Keratinocyte (primary cell): ENCODE measurements around the gene TBC1D5. TPM values are rescaled to one million over a fixed set of nuclear protein-coding genes. Genes with fewer than 3 reads are reported as not detected.

Experiments used
- DNase-seq: peaks from one replicate; pipeline ENCODE4 v3.0.0-alpha.2; 2011; ENCODE audit warnings: low read depth, missing footprints, low spot score
- FAIRE-seq: peaks from 2 replicates; lab custom pipeline; 2011; peaks lifted over from hg19 to GRCh38; lab: Jason Lieb, UNC
- H2AFZ ChIP-seq: 2 replicates; pipeline ENCODE4 v1.6.0; 2012; ENCODE audit warnings: low read length, control low read depth, inconsistent platforms; ENCODE audit not compliant: control insufficient read depth
- H3K27ac ChIP-seq: 2 replicates; pipeline ENCODE4 v1.5.1; 2011; ENCODE audit warnings: low read length; ENCODE audit not compliant: control insufficient read depth, insufficient read depth
- H3K27me3 ChIP-seq: 3 replicates; pipeline ENCODE4 v1.6.0; 2011; ENCODE audit warnings: low read length; ENCODE audit not compliant: control insufficient read depth, insufficient read depth; ENCODE audit errors: extremely low read depth
- H3K36me3 ChIP-seq, 2 experiments: 2 replicates in 1 of 2; 3 replicates in 1 of 2; pipeline ENCODE4 v1.5.1; 2011; ENCODE audit warnings: low read length in 2 of 2, mild to moderate bottlenecking in 1 of 2; ENCODE audit not compliant: control insufficient read depth in 2 of 2, insufficient read depth in 2 of 2; ENCODE audit errors: extremely low read depth in 1 of 2
- H3K4me1 ChIP-seq: 3 replicates; pipeline ENCODE4 v1.5.1; 2011; ENCODE audit warnings: low read length; ENCODE audit not compliant: control insufficient read depth, insufficient read depth; ENCODE audit errors: extremely low read depth
- H3K4me2 ChIP-seq: 3 replicates; pipeline ENCODE4 v1.6.0; 2011; ENCODE audit warnings: low read depth, low read length; ENCODE audit not compliant: control insufficient read depth, insufficient read depth; ENCODE audit errors: extremely low read depth
- H3K4me3 ChIP-seq, 3 experiments: fragments of 200-600 bp in 1 of 3; sonication (generic) in 1 of 3; 2 replicates in 2 of 3; 3 replicates in 1 of 3; pipeline ENCODE4 v1.5.1; 2011 to 2016; ENCODE audit warnings: low read length in 3 of 3, mild to moderate bottlenecking in 3 of 3, control low read depth in 2 of 3, inconsistent platforms in 1 of 3, low read depth in 1 of 3, mixed read lengths in 1 of 3, mixed run types in 1 of 3, moderate library complexity in 1 of 3; ENCODE audit not compliant: control insufficient read depth in 2 of 3, insufficient read depth in 2 of 3; ENCODE audit errors: extremely low read depth in 1 of 3
- H3K79me2 ChIP-seq: 2 replicates; pipeline ENCODE4 v1.6.0; 2012; ENCODE audit warnings: low read length; ENCODE audit not compliant: control insufficient read depth, insufficient read depth
- H3K9ac ChIP-seq: 3 replicates; pipeline ENCODE4 v1.6.0; 2011; ENCODE audit warnings: low read length; ENCODE audit not compliant: control insufficient read depth, insufficient read depth; ENCODE audit errors: extremely low read depth
- H3K9me1 ChIP-seq: 3 replicates; pipeline ENCODE4 v1.6.0; 2011; ENCODE audit warnings: low read length; ENCODE audit not compliant: control insufficient read depth, insufficient read depth; ENCODE audit errors: extremely low read depth
- H3K9me3 ChIP-seq: 2 replicates; pipeline ENCODE4 v1.5.1; 2012; ENCODE audit warnings: low read depth, low read length; ENCODE audit not compliant: control insufficient read depth
- H4K20me1 ChIP-seq: 3 replicates; pipeline ENCODE4 v1.6.0; 2011; ENCODE audit warnings: low read length; ENCODE audit not compliant: control insufficient read depth, insufficient read depth; ENCODE audit errors: extremely low read depth
- CTCF ChIP-seq, 3 experiments: IDR thresholded peaks in 1 of 3; conservative IDR thresholded peaks in 1 of 3; optimal IDR thresholded peaks in 1 of 3; 2 replicates in 2 of 3; 3 replicates in 1 of 3; pipeline versions ENCODE3 to v1.5.1; 2011; ENCODE audit warnings: low read length in 3 of 3, mild to moderate bottlenecking in 3 of 3, moderate library complexity in 2 of 3, control low read depth in 1 of 3, inconsistent platforms in 1 of 3; ENCODE audit not compliant: insufficient read depth in 2 of 3; ENCODE audit errors: extremely low read depth in 1 of 3
- EZH2 ChIP-seq: IDR thresholded peaks from one replicate; pipeline ENCODE4 v1.6.1; 2012; ENCODE audit warnings: inconsistent platforms, mild to moderate bottlenecking, low read length, moderate library complexity
- dilution Hi-C: fragments of 300-500 bp; cut with MboI; formaldehyde crosslinking; loops from one replicate; pipeline ENCODE4 v1.7.0; 2020; ENCODE audit warnings: low sequenced_read_pairs; ENCODE audit not compliant: extremely low pct_ligation_motif_present
- polyA plus RNA-seq, 5 experiments: library from polyadenylated mRNA; depleted of rRNA in 3 of 5; stranded (reverse) in 3 of 5; stranded (forward) in 1 of 5; unstranded in 1 of 5; fragments of >200 nt; gene quantifications; 1 replicate in 1 of 5; 2 replicates in 3 of 5; 3 replicates in 1 of 5; pipeline versions ENCODE4 v1.2.1 to v1.2.3, GENCODE V29; 2011 to 2012; ENCODE audit warnings: missing spikeins in 2 of 5, low read depth in 1 of 5, low replicate concordance in 1 of 5

The TBC1D5 gene
- polyA plus RNA-seq, 1 donor (not counting 4 experiments of a cell fraction or from before 2014, with no cell fraction given) = 25.8 TPM

- Histone ChIP-seq H3K36me3 (no peaks in the 10 kb centered on the region), H3K27ac (no peak overlapping the region), H3K4me3 (no peak overlapping the region), H3K4me2 (no peak overlapping the region), H2AFZ (no peak overlapping the region), H3K4me1 (no peaks in the 10 kb centered on the region), H3K9me1 (no peaks in the 10 kb centered on the region), H4K20me1 (no peaks in the 10 kb centered on the region), H3K9ac (no peak overlapping the region), H3K27me3 (no peaks in the 10 kb centered on the region), H3K79me2 (no peaks in the 10 kb centered on the region), H3K9me3 (no peaks in the 10 kb centered on the region)
- dilution Hi-C loops = no loop called here
- FAIRE-seq (no peak), DNase-seq (no peak)
- TF ChIP-seq CTCF (optimal IDR thresholded peaks at IDR 0.05 in 1 of 3, IDR thresholded peaks at IDR 0.05 in 1 of 3, conservative IDR thresholded peaks at IDR 0.05 in 1 of 3; ENCODE audit: extremely low read depth in 1 of 3, insufficient read depth in 2 of 3, low read length in 3 of 3) = no peak
- no peak for TF ChIP-seq EZH2
Measured at GRCh38 chr3:17342119-17342518, 400.3 kb downstream of the TBC1D5 start.

DNA sequence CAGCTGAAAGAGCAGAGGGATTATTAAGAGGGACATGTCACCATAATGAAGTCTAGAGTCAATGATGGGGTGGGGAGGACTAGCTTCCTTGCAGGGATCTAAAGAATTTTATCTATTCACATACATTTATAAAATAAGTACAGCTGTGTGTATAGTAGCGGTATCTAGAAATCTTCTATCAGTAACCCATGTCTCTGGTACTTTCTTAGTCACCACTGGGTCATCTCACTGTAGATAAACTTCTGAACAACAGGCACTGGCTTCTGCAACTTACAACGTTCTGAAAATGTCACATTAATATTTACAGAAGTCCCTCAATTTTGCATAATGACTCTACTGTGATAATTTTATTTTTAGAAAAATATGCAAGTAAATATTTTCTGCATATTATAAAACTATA lies 401.7 kb downstream of the TBC1D5 start:
- Histone ChIP-seq H3K9me1 (no peaks in the 10 kb centered on the region), H3K27me3 (no peaks in the 10 kb centered on the region), H4K20me1 (no peaks in the 10 kb centered on the region), H3K4me1 (no peaks in the 10 kb centered on the region), H3K9me3 (no peaks in the 10 kb centered on the region), H3K79me2 (no peaks in the 10 kb centered on the region), H3K27ac (no peak overlapping the region), H3K4me3 (no peak overlapping the region), H3K4me2 (no peak overlapping the region), H3K36me3 (no peaks in the 10 kb centered on the region), H2AFZ (no peak overlapping the region), H3K9ac (no peak overlapping the region)
- dilution Hi-C loops = no loop called here
- DNase-seq = no peak
- FAIRE-seq = no peak
- TF ChIP-seq EZH2 = no peak
- TF ChIP-seq CTCF (optimal IDR thresholded peaks at IDR 0.05 in 1 of 3, IDR thresholded peaks at IDR 0.05 in 1 of 3, conservative IDR thresholded peaks at IDR 0.05 in 1 of 3; ENCODE audit: extremely low read depth in 1 of 3, insufficient read depth in 2 of 3, low read length in 3 of 3) = no peak
